Coronary artery (tissue), 2 donors: ENCODE results near the gene LIN52.
A peak's percentile ranks its signal among the peaks of the same experiment; 100 is the strongest.

Source experiments
- DNase-seq: peaks from one replicate; pipeline ENCODE4 v3.0.0-alpha.2; 2017; ENCODE audit warnings: low spot score
- H3K27ac ChIP-seq, 2 donors: fragments of 200-600 bp; sonication (generic); one replicate each; pipeline ENCODE4 v1.5.1; 2016 to 2019
- H3K4me3 ChIP-seq: fragments of 200-600 bp; sonication (generic); 2 replicates; pipeline ENCODE4 v1.5.1; 2016; ENCODE audit warnings: mild to moderate bottlenecking, moderate library complexity
- CTCF ChIP-seq: fragments of 200-600 bp; sonication (generic); IDR thresholded peaks from one replicate; pipeline ENCODE4 v1.5.1; 2019; ENCODE audit warnings: antibody characterized with exemption

The LIN52 gene

GRCh38 chr14:74084277-74085046 lies at the start of gene LIN52, which contains the start of gene ALDH6A1:
Gene LIN52 (plus strand): TSS chr14:74084956. CDS start chr14:74084975, 19 bp downstream.
Gene ALDH6A1 (minus strand): TSS chr14:74084453. CDS start chr14:74084394, 59 bp downstream.
- TF ChIP-seq CTCF, result no peak
- H3K27ac ChIP-seq, result peak within 1 kb of the TSS; percentile 91 to 99
- DNase-seq, result peak; percentile 100
- peak within 1 kb of the TSS; percentile 86 for H3K4me3 ChIP-seq

GRCh38 chr14:74035556-74035955 lies 49.2 kb upstream of the LIN52 start:
- H3K4me3 ChIP-seq, result no peak overlapping the region
- no peak overlapping the region for H3K27ac ChIP-seq
- no peak for TF ChIP-seq CTCF
- no peak for DNase-seq

GRCh38 chr14:74038020-74038859 lies 46.5 kb upstream of the LIN52 start:
- TF ChIP-seq CTCF, result peak; percentile 38
- DNase-seq, result no peak
- Histone ChIP-seq H3K4me3 (no peak overlapping the region), H3K27ac (no peak overlapping the region)

- no peak for TF ChIP-seq CTCF
- no peak overlapping the region for H3K4me3 ChIP-seq
- H3K27ac ChIP-seq, result no peak overlapping the region
- no peak for DNase-seq
These were observed 42.5 kb upstream of the LIN52 start for GRCh38 chr14:74042296-74042695.

GRCh38 chr14:74045522-74045921 lies 39.2 kb upstream of the LIN52 start:
- Histone ChIP-seq H3K27ac (no peak overlapping the region), H3K4me3 (no peak overlapping the region)
- DNase-seq, result no peak
- no peak for TF ChIP-seq CTCF

GRCh38 chr14:74048281-74048680 lies 36.5 kb upstream of the LIN52 start:
- DNase-seq, result no peak
- no peak overlapping the region for H3K4me3 ChIP-seq
- no peak overlapping the region for H3K27ac ChIP-seq
- no peak for TF ChIP-seq CTCF
